ENCODE measurements around the gene COPA. TPM values are rescaled to one million over a fixed set of nuclear protein-coding genes. Genes with fewer than 3 reads are reported as not detected.

Gene COPA
- total and polyA plus RNA-seq, 12 donors = 48.2 to 122 (median 109) TPM

- ATAC-seq (peak; percentile 19 to 56 (median 38)), DNase-seq (peak in 1 of 2 donors; percentile 27)
- peak overlapping the region; percentile 65 to 100 (median 78) for H3K4me3 ChIP-seq
- WGBS, 2 donors = 0% methylated on average over 8 of the region's 8 CpGs
- no peaks in the 10 kb centered on the region for H3K9me3 ChIP-seq
- intact Hi-C loops (cut with DNase I) = loop anchor here in 1 of 10 donors (5.0 kb wide), 1 partner anchor 54 kb away; the partner anchor contains the start of gene PEA15
- H3K27ac ChIP-seq = peak overlapping the region; percentile 89 to 99 (median 97)
- no peaks in the 10 kb centered on the region for H3K27me3 ChIP-seq
- no peak for TF ChIP-seq CTCF (IDR thresholded peaks at IDR 0.05)
- H3K36me3 ChIP-seq = peaks cover 0 to 14% (median 0%) of the 10 kb centered on the region in 9 donors
- peaks cover 0 to 58% (median 50%) of the 10 kb centered on the region in 9 donors for H3K4me1 ChIP-seq
Measured at GRCh38 chr1:160261556-160261892, 81.5 kb downstream of the COPA start.

- DNase-seq (peak in 1 of 2 donors; percentile 21), ATAC-seq (no peak)
- Histone ChIP-seq H3K36me3 (peaks cover 0 to 14% (median 0%) of the 10 kb centered on the region in 9 donors), H3K4me1 (peaks cover 0 to 65% (median 59%) of the 10 kb centered on the region in 9 donors), H3K9me3 (no peaks in the 10 kb centered on the region), H3K27me3 (no peaks in the 10 kb centered on the region), H3K4me3 (peak overlapping the region; percentile 65 to 100 (median 78)), H3K27ac (peak overlapping the region in 9 of 10 donors; percentile 92 to 99 (median 97))
- TF ChIP-seq CTCF (IDR thresholded peaks at IDR 0.05) = no peak
- intact Hi-C loops (cut with DNase I) = loop anchor here in 1 of 10 donors (5.0 kb wide), 1 partner anchor 53 kb away; the partner anchor contains the start of gene PEA15
- WGBS, 2 donors = 25 to 36% methylated on average over 6 of the region's 6 CpGs
Measured at GRCh38 chr1:160260406-160261382, 82.4 kb downstream of the COPA start.

GRCh38 chr1:160258177-160258798, 84.8 kb downstream of the COPA start:
- H3K4me1 ChIP-seq = peaks cover 0 to 75% (median 59%) of the 10 kb centered on the region in 9 donors
- H3K27ac ChIP-seq = peak overlapping the region in 2 of 10 donors; percentile 6 to 96
- no peaks in the 10 kb centered on the region for H3K27me3 ChIP-seq
- no peaks in the 10 kb centered on the region for H3K9me3 ChIP-seq
- peaks cover 0 to 36% (median 0%) of the 10 kb centered on the region in 9 donors for H3K36me3 ChIP-seq
- no peak for TF ChIP-seq CTCF (IDR thresholded peaks at IDR 0.05)
- DNase-seq = no peak
- WGBS, 2 donors = 96% methylated on average over 7 of the region's 7 CpGs
- no peak overlapping the region for H3K4me3 ChIP-seq
- intact Hi-C loops (cut with DNase I) = loop anchor here in 2 of 10 donors (5.0 to 10.0 kb wide), 3 partner anchors 63 to 163 kb away; partner anchors contain the start of genes CASQ1 (in 1 of the 2) and IGSF8 (in 1 of the 2)
- no peak for ATAC-seq

Data from heart right ventricle (tissue), 16 donors.